T47D (cell line): ENCODE measurements around the gene TARS2.

Source experiments
- DNase-seq, 2 experiments: peaks; one replicate each; pipeline versions ENCODE4 v3.0.0 to v3.0.0-alpha.2; 2011 to 2012; ENCODE audit warnings: low read depth in 1 of 2, low spot score in 1 of 2
- JUND ChIP-seq: IDR thresholded peaks from 2 replicates; pipeline ENCODE4 v1.6.1; 2012; ENCODE audit warnings: low read depth
- in situ Hi-C: cut with HindIII; loops from 2 replicates; pipeline ENCODE4 v1.10.0; 2016; ENCODE audit warnings: low sequenced_read_pairs, low pct_unique_long_range_greater_than_20kb

TARS2 gene

DNA sequence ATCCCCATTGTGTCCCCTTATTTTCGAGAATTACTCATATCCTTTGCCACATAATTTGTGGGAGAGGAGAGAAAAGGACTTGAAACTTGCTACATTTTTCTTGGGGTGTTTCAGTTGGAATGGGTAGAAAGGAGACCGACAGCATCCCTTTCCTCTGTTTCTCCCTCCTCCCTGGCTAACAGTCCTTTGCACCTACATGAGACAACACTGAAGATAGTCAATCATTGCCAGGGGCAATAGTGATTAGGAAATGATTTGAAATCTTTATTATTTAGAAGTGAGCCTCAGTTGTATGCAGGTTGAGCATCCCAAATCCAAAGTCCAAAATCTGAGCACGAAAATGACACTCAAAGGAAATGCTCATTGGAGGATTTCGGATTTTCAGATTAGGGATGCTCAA is 7.8 kb upstream of the TARS2 start:
- TF ChIP-seq JUND = no peak
- in situ Hi-C loops = no loop called here
- DNase-seq = no peak

DNA sequence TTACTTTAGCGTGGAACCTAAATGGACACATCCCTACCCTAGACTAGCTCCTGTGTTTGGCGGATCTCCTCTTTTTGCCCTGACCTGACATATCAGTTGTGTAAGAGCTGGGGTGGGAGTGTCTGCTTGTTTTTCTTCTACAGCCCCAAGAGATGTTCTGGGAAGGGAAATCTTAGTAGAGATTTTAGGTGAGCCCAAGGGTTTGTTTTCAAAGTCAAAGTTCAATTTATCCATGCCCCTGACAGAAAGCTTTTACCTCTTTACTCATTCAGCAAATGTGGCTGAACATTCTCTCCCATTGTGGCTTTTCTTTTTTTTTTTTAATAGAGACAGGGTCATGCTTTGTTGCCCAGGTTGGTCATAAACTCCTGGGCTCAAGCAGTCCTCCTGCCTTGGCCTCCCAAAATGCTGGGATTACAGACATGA is 7.3 kb upstream of the TARS2 start:
- TF ChIP-seq JUND = no peak
- in situ Hi-C loops = no loop called here
- no peak for DNase-seq

DNA sequence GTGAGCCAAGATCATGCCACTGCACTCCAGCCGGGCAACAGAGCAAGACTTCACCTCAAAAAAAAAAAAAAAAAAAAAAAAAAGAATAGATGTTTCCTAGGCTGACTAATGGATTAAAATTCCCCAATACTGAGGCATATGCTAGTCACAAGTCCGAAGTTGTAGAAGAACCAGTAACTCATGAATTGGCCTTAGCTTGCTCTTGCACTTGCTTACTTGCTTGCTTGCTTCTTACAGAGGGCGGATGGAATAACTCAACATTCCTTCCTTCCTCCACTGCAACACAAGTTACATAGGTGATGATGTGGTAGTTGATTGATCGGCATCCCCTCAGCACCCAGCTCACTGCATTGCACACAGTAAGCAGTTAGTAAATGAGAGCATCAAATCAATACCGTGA is 2.8 kb upstream of the TARS2 start:
- DNase-seq = no peak
- TF ChIP-seq JUND = no peak
- in situ Hi-C loops = no loop called here

DNA sequence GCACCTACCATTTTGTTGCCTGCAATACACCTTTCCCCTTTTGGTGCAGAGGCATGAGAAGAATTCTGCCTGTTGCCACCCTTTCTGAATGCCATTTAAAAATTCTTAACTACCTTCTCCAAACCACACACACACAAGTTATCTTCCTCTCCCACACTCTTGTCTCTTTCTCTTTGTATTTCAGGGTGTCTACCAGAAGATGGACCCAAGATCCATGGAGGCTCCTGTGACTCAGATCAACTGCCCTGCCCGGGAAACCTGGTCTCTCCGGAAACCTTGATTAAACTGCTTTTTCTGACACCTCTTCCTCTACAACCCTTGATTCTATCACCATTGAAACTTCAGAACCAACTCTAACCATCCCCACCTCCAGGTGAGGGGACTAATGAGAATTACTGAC is 2.4 kb upstream of the TARS2 start:
- peak; percentile 29 to 75 for DNase-seq
- in situ Hi-C loops = no loop called here

DNA sequence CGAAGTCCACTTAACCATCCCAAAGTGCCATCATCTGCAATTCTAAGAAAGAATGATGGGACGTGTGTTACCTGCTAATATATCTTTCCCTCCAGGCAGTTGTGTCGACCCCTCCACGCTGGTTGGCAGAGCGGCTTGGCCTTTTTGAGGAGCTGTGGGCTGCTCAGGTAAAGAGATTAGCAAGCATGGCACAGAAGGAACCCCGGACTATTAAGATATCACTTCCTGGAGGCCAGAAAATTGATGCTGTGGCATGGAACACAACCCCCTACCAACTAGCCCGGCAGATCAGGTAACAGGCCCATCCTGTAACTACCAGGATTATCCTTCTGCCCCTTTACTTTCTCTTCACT is 520 bp downstream of the TARS2 start:
- no peak for DNase-seq
- TF ChIP-seq JUND = no peak
- in situ Hi-C loops = no loop called here

More for the DNA sequence above, 2.4 kb upstream of the TARS2 start:
- TF ChIP-seq JUND = no peak

DNA sequence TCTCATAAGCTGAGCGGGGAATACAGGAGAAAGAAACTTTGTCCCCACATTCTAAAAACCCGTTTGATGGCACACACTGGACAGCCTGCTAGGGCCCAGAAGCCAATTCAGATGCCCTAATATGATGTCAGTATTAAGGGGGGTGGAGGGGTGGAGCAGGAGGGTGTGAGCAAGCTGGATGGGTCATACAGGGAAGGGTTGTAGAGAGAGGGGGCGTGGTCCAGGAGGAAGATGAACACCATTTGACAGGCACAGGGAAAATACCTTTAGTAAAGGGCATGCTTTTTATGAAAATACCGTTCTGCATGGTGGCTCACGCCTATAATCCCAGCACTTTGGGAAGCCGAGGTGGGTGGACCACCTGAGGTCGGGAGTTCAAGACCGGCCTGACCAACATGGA is 6.0 kb downstream of the TARS2 start:
- DNase-seq = no peak
- TF ChIP-seq JUND = no peak
- in situ Hi-C loops = no loop called here

DNA sequence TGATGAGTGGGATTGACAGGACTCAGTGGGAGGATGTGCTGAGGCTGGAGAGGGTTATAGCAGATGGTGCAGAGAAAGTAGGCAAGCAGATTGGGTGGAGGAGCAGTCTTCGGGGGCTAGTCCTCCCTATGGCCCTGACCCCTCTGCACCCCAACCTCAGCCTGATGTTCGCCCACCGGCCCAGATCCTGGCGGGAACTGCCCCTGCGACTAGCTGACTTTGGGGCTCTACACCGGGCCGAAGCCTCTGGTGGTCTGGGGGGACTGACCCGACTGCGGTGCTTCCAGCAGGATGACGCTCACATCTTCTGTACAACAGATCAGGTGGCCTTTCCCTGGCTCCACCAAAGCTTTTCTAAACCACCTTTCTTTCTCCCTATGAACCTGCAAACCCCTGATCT is 11.1 kb downstream of the TARS2 start:
- no peak for DNase-seq
- in situ Hi-C loops = no loop called here
- no peak for TF ChIP-seq JUND

DNA sequence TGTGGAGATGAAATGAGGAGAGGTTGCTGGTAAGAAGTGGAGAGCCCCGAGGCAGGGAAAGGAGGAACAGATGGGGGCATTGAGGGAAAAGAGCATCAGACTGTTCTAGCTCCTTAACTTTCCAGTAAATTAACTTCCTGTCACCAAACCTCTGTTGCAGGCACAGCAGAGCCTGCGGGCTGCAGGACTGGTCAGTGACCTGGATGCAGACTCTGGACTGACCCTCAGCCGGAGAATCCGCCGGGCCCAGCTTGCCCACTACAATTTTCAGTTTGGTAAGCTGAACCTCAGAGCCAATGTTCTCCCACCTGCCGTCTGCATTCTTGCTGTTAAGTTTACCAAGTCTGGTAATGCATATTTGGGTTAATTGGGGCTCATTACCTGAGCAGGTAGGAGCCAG is 18.2 kb downstream of the TARS2 start:
- no peak for TF ChIP-seq JUND
- in situ Hi-C loops = no loop called here
- DNase-seq = no peak

DNA sequence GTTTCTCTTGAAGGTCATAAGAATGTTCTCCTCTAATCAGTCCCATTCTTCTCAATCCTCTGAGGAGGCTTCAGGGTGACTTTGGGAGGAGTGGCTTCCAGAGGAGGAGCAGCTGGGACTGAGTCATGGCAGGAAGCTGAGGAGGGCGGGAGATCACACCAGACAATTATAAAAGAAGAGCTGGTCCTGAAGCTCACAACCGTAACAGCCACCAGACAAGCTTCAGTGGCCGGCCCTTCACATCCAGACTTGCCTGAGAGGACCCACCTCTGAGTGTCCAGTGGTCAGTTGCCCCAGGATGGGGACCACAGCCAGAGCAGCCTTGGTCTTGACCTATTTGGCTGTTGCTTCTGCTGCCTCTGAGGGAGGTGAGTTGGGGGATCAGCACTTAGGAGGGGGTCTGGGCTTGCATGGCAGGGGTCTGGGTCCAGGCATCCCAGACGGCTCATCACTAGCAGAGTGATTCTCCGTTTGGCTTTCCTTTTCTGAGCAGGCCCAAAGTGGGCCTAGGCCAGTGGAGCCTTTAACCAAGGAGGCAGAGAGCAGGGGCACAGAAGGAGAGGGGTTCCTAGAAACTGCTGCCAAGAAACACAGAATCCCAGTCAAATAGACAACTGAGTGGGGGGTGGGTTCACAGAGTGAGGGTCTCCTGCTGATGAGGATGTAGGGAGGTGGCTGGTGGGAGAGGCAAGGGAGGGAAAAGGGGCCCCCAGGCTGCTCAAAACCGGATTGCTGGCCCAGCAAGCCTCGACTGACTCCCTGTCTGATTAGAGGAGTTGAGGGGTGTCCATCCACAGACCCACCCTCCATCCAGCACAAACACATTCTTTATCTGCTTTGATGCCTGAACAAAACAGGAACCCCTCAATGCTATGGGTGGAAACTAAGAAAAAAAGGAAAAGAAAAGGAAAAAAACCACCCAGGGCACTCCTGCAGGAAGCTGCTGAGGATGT is 21.0 kb downstream of the TARS2 start, which contains the start of gene ECM1:
Gene ECM1, plus strand, starts transcription at position 198 of the 953 bp plus-strand sequence. Its CDS starts 101 bp downstream, at position 299.
- DNase-seq = no peak
- in situ Hi-C loops = no loop called here
- TF ChIP-seq JUND = no peak

DNA sequence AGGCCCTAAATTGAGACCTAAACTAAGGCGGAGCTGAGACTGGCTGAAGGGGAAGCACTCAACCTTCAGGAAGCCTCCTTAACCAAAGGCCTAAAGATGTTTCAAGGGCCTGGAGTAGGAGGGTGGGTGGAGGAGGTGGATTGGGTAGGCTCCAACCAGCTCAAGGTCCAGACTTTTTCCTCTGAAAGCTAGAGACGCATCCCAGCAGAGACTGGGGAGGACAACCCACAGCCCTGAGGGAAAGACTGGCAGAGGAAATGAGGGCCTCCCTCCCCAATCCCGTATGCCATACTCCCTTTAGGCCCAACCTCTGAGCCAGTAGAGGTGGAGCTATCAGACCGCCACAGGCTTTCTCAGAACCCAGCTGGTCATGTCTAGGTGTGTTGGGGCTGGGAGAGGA is 21.8 kb downstream of the TARS2 start:
- in situ Hi-C loops = no loop called here
- no peak for DNase-seq
- TF ChIP-seq JUND = no peak

DNA sequence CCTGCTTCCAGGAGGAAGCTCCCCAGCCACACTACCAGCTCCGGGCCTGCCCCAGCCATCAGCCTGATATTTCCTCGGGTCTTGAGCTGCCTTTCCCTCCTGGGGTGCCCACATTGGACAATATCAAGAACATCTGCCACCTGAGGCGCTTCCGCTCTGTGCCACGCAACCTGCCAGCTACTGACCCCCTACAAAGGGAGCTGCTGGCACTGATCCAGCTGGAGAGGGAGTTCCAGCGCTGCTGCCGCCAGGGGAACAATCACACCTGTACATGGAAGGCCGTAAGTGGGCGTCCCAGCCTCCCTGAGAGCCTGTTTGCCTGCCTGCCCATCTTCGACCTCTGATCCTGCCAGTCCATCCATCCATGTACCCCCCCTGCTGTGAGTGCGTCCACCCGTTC is 24.3 kb downstream of the TARS2 start:
- in situ Hi-C loops = no loop called here
- DNase-seq = no peak
- no peak for TF ChIP-seq JUND

DNA sequence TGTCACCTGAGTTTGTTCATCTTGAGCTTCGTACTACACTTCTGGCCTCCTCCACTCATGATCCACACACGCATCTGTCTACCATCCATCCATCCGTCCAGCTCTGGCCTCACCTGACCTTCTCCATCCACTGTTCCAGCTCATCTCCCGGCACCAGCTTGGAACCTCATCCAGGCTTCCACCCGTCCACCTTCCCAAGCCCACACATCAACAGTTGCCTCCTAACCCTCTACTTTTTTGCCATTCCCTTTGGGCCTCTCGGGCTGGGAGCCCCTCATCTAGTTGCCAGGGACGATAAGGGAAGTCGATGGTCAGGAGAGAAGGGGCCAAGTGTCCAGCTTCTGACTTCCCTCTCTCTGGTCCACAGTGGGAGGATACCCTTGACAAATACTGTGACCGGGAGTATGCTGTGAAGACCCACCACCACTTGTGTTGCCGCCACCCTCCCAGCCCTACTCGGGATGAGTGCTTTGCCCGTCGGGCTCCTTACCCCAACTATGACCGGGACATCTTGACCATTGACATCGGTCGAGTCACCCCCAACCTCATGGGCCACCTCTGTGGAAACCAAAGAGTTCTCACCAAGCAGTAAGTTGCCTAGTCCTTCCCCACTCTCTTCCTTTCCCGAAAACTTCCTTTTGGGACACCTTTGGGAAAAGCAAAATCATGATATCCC is 24.9 kb downstream of the TARS2 start:
- no peak for DNase-seq
- TF ChIP-seq JUND = no peak
- in situ Hi-C loops = no loop called here

DNA sequence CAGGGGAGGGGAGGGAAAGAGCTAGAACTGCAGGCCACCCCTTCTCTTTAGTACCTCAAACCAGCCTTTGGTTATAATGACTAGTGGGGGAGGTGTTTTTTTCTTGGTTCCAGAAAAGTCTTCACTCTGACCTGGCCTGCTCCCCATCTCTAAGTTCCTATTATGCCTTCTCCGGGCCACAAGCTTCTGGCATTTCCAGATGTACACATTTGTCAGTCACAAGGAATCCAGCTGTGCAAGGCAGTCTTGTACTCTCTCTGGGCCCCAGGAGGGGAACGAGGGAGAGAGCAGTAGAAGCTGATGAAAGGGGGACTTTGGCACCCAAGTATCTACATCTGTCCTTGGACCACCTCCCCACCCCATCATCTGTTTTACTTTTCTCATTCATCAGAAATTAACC is 25.6 kb downstream of the TARS2 start:
- in situ Hi-C loops = no loop called here
- no peak for TF ChIP-seq JUND
- DNase-seq = no peak
